TTC549 (cell line): ENCODE results near the gene MUC5AC.

Source experiments
- FAIRE-seq: peaks from 2 replicates; lab custom pipeline; 2012; peaks lifted over from hg19 to GRCh38; lab: Jason Lieb, UNC

MUC5AC gene

GRCh38 chr11:1197886-1198560, 40.3 kb downstream of the MUC5AC start:
- no peak for FAIRE-seq

GRCh38 chr11:1198561-1199240, 40.9 kb downstream of the MUC5AC start:
- FAIRE-seq = no peak

- FAIRE-seq = no peak
Measured at GRCh38 chr11:1199241-1199750, 41.5 kb downstream of the MUC5AC start.

- no peak for FAIRE-seq
Measured at GRCh38 chr11:1199751-1200610, 42.2 kb downstream of the MUC5AC start.

GRCh38 chr11:1200611-1201191, 42.9 kb downstream of the MUC5AC start:
- FAIRE-seq = no peak

- FAIRE-seq = no peak
Measured at GRCh38 chr11:1201395-1202153, 43.8 kb downstream of the MUC5AC start.

GRCh38 chr11:1202154-1202775, 44.5 kb downstream of the MUC5AC start:
- no peak for FAIRE-seq

- FAIRE-seq = no peak
Measured at GRCh38 chr11:1202776-1203504, 45.2 kb downstream of the MUC5AC start.

- no peak for FAIRE-seq
Measured at GRCh38 chr11:1203505-1204271, 45.9 kb downstream of the MUC5AC start.

- no peak for FAIRE-seq
Measured at GRCh38 chr11:1204381-1205101, 46.8 kb downstream of the MUC5AC start.

GRCh38 chr11:1205121-1205986, 47.6 kb downstream of the MUC5AC start:
- no peak for FAIRE-seq

GRCh38 chr11:1205987-1206331, 48.2 kb downstream of the MUC5AC start:
- FAIRE-seq = no peak

GRCh38 chr11:1206391-1207271, 48.9 kb downstream of the MUC5AC start:
- no peak for FAIRE-seq

GRCh38 chr11:1207401-1208143, 49.8 kb downstream of the MUC5AC start:
- FAIRE-seq = no peak

- FAIRE-seq = no peak
Measured at GRCh38 chr11:1208144-1208393, 50.3 kb downstream of the MUC5AC start.

- no peak for FAIRE-seq
Measured at GRCh38 chr11:1208394-1209261, 50.9 kb downstream of the MUC5AC start.
